Lower leg skin (tissue), 3 donors: Measurements from ENCODE around the gene PARD6B.

Experiments used
- CTCF ChIP-seq, 3 donors: fragments of 450-650 bp; IDR thresholded peaks; one replicate each; pipeline ENCODE4 v1.5.1; 2016; ENCODE audit warnings: antibody characterized with exemption in 3 of 3, mild to moderate bottlenecking in 3 of 3, moderate library complexity in 2 of 3
- POLR2A ChIP-seq, 2 donors: fragments of 450-650 bp; IDR thresholded peaks; one replicate each; pipeline ENCODE4 v1.6.1; 2016 to 2017; ENCODE audit warnings: antibody characterized with exemption in 2 of 2, mild to moderate bottlenecking in 1 of 2, moderate library complexity in 1 of 2

GRCh38 chr20:50784464-50784863, 53.1 kb downstream of the PARD6B start:
- TF ChIP-seq CTCF (IDR thresholded peaks at IDR 0.05) (no peak), POLR2A (IDR thresholded peaks at IDR 0.05) (no peak)
